GM18502 (cell line): ENCODE measurements around the gene LHB.
A peak's percentile ranks its signal among the peaks of the same experiment; 100 is the strongest.

Source experiments
- ATAC-seq: cut with Tn5 transposase; IDR thresholded peaks from one replicate; pipeline ENCODE4 v1.9.1; 2021; ENCODE audit warnings: mild to moderate bottlenecking; ENCODE audit not compliant: unreplicated experiment, poor library complexity

The LHB gene

GRCh38 chr19:49014123-49014869 lies 2.6 kb downstream of the LHB start:
- no peak for ATAC-seq

- ATAC-seq: no peak
Measured at GRCh38 chr19:49011194-49011593, 5.7 kb downstream of the LHB start.

- no peak for ATAC-seq
Measured at GRCh38 chr19:49010453-49010852, 6.4 kb downstream of the LHB start.

- ATAC-seq: no peak
Measured at GRCh38 chr19:49009828-49010227, 7.1 kb downstream of the LHB start.

- no peak for ATAC-seq
Measured at GRCh38 chr19:49006905-49007304, 10.0 kb downstream of the LHB start.

GRCh38 chr19:49004964-49005614 lies 11.8 kb downstream of the LHB start:
- no peak for ATAC-seq

- ATAC-seq: no peak
Measured at GRCh38 chr19:49004133-49004532, 12.8 kb downstream of the LHB start.

- no peak for ATAC-seq
Measured at GRCh38 chr19:48999481-49000325, 17.2 kb downstream of the LHB start.

GRCh38 chr19:48997972-48998371 lies 18.9 kb downstream of the LHB start:
- no peak for ATAC-seq

GRCh38 chr19:48994035-48994386 lies 22.9 kb downstream of the LHB start:
- no peak for ATAC-seq

- peak; percentile 78 for ATAC-seq
Measured at GRCh38 chr19:48993175-48994034, 23.5 kb downstream of the LHB start, which contains the start of the genes GYS1 and RUVBL2. TSS of gene GYS1 (minus strand) at chr19:48993309. CDS start at chr19:48993112, 197 bp downstream. TSS of gene RUVBL2 (plus strand) at chr19:48993887. CDS start at chr19:48993912, 25 bp downstream.

GRCh38 chr19:48992581-48993174 lies 24.2 kb downstream of the LHB start:
- no peak for ATAC-seq

GRCh38 chr19:48991873-48992580 lies 24.9 kb downstream of the LHB start:
- no peak for ATAC-seq

- no peak for ATAC-seq
Measured at GRCh38 chr19:48991011-48991609, 25.8 kb downstream of the LHB start.

- no peak for ATAC-seq
Measured at GRCh38 chr19:48990400-48990799, 26.5 kb downstream of the LHB start.

- ATAC-seq: no peak
Measured at GRCh38 chr19:48989701-48990291, 27.1 kb downstream of the LHB start.

GRCh38 chr19:48988860-48989259 lies 28.0 kb downstream of the LHB start:
- no peak for ATAC-seq

- ATAC-seq: no peak
Measured at GRCh38 chr19:48988286-48988685, 28.6 kb downstream of the LHB start.
